ENCODE results near the gene CDKN2B-AS1. TPM values are rescaled to one million over a fixed set of nuclear protein-coding genes. Genes with fewer than 3 reads are reported as not detected.
A peak's percentile ranks its signal among the peaks of the same experiment; 100 is the strongest.

CDKN2B-AS1 gene
- total and polyA plus RNA-seq, 2 experiments from 2014 or later = 0.27 to 0.68 TPM

- 34% methylated on average over 3 of the region's 3 CpGs for WGBS (ENCODE audit: low lambda C conversion rate, missing lambda C conversion rate)
- H3K9me2 ChIP-seq (replicated peaks; ENCODE audit: insufficient read depth) = no peaks in the 10 kb centered on the region
- no peaks in the 10 kb centered on the region for H3K27me3 ChIP-seq
- no peak for TF ChIP-seq EZH2 (IDR thresholded peaks at IDR 0.05; ENCODE audit: borderline replicate concordance)
- TF ChIP-seq CTCF (IDR thresholded peaks at IDR 0.05; ENCODE audit: poor library complexity) = peak; percentile 48
- no peak overlapping the region for H3K4me2 ChIP-seq
- no peaks in the 10 kb centered on the region for H3K36me3 ChIP-seq (replicated peaks; ENCODE audit: insufficient read depth, low read depth)
- no peak overlapping the region for H2AFZ ChIP-seq
- H3K27ac ChIP-seq = no peak overlapping the region
- H3K9me3 ChIP-seq (ENCODE audit: low read depth) = no peaks in the 10 kb centered on the region
- H4K20me1 ChIP-seq (ENCODE audit: insufficient read depth, poor library complexity, severe bottlenecking) = no peaks in the 10 kb centered on the region
- H3K79me2 ChIP-seq = no peaks in the 10 kb centered on the region
- H3K4me1 ChIP-seq (ENCODE audit: insufficient read depth) = peaks cover 19% of the 10 kb centered on the region
- H3K4me3 ChIP-seq = no peak overlapping the region
- DNase-seq (ENCODE audit: low spot score) = no peak
These were observed 125.0 kb downstream of the CDKN2B-AS1 start for GRCh38 chr9:22119522-22120158.

GRCh38 chr9:22120159-22120549 is 125.6 kb downstream of the CDKN2B-AS1 start:
- Histone ChIP-seq H4K20me1 (ENCODE audit: insufficient read depth, poor library complexity, severe bottlenecking) (no peaks in the 10 kb centered on the region), H2AFZ (no peak overlapping the region), H3K27ac (no peak overlapping the region), H3K4me3 (no peak overlapping the region), H3K4me2 (no peak overlapping the region), H3K4me1 (ENCODE audit: insufficient read depth) (peaks cover 19% of the 10 kb centered on the region), H3K9me3 (ENCODE audit: low read depth) (no peaks in the 10 kb centered on the region), H3K27me3 (no peaks in the 10 kb centered on the region), H3K36me3 (replicated peaks; ENCODE audit: insufficient read depth, low read depth) (no peaks in the 10 kb centered on the region), H3K79me2 (no peaks in the 10 kb centered on the region), H3K9me2 (replicated peaks; ENCODE audit: insufficient read depth) (no peaks in the 10 kb centered on the region)
- 97% methylated on average over 1 of the region's 1 CpG for WGBS (ENCODE audit: low lambda C conversion rate, missing lambda C conversion rate)
- TF ChIP-seq CTCF (IDR thresholded peaks at IDR 0.05; ENCODE audit: poor library complexity) (no peak), EZH2 (IDR thresholded peaks at IDR 0.05; ENCODE audit: borderline replicate concordance) (no peak), EZH2phosphoT487 (IDR thresholded peaks at IDR 0.05; ENCODE audit: low read depth, severe bottlenecking, unreplicated experiment) (no peak)
- no peak for DNase-seq (ENCODE audit: low spot score)

DNA sequence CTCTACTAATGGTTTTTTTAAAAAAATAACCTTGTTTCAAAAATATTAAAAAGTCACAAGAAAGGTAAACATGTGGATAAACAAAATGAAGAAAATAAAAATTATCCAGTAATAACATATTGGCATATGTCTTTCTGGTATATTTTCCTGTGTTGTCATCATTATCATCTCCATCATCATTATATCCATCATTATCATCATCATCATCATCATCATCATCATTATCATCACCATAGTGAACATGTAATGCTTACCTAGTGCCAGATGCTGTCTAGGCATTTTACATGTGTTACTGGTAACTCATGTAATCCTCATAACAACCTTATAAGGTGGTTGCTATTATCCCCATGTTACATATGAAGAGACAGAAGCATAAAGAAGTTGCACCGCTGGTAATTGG is 126.0 kb downstream of the CDKN2B-AS1 start:
- H2AFZ ChIP-seq = no peak overlapping the region
- TF ChIP-seq EZH2 (IDR thresholded peaks at IDR 0.05; ENCODE audit: borderline replicate concordance) (no peak), CTCF (IDR thresholded peaks at IDR 0.05; ENCODE audit: poor library complexity) (no peak), EZH2phosphoT487 (IDR thresholded peaks at IDR 0.05; ENCODE audit: low read depth, severe bottlenecking, unreplicated experiment) (no peak)
- H3K4me2 ChIP-seq = no peak overlapping the region

More for the DNA sequence above, 126.0 kb downstream of the CDKN2B-AS1 start:
- no peaks in the 10 kb centered on the region for H3K27me3 ChIP-seq
- no peak for DNase-seq (ENCODE audit: low spot score)
- H3K4me1 ChIP-seq (ENCODE audit: insufficient read depth) = peaks cover 19% of the 10 kb centered on the region
- no peak overlapping the region for H3K27ac ChIP-seq
- H3K9me2 ChIP-seq (replicated peaks; ENCODE audit: insufficient read depth) = no peaks in the 10 kb centered on the region
- no peaks in the 10 kb centered on the region for H3K79me2 ChIP-seq
- no peaks in the 10 kb centered on the region for H3K9me3 ChIP-seq (ENCODE audit: low read depth)
- no peak overlapping the region for H3K4me3 ChIP-seq
- 78% methylated on average over 1 of the region's 1 CpG for WGBS (ENCODE audit: low lambda C conversion rate, missing lambda C conversion rate)
- H3K36me3 ChIP-seq (replicated peaks; ENCODE audit: insufficient read depth, low read depth) = no peaks in the 10 kb centered on the region
- H4K20me1 ChIP-seq (ENCODE audit: insufficient read depth, poor library complexity, severe bottlenecking) = no peaks in the 10 kb centered on the region
